ENCODE results near the gene TCAP. TPM values are rescaled to one million over a fixed set of nuclear protein-coding genes. Genes with fewer than 3 reads are reported as not detected.
A peak's percentile ranks its signal among the peaks of the same experiment; 100 is the strongest.

Gene TCAP, protein sequence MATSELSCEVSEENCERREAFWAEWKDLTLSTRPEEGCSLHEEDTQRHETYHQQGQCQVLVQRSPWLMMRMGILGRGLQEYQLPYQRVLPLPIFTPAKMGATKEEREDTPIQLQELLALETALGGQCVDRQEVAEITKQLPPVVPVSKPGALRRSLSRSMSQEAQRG
- 1 to 10 TPM in 1 of 6 donors, under 1 TPM in 5; 0.13 to 2.0 (median 0.30) TPM for total RNA-seq
- polyA plus RNA-seq: 1 to 10 TPM; 1.1 to 3.0 TPM

GRCh38 chr17:39664581-39665561 is at the start of gene TCAP:
TCAP (plus strand) TSS chr17:39665349; CDS start chr17:39665360, 11 bp downstream.
- peaks cover 0 to 5% (median 0%) of the 10 kb centered on the region in 3 donors for H3K4me1 ChIP-seq
- intact Hi-C loops (cut with DNase I): no loop called here
- DNase-seq (peak in 1 of 6 donors; percentile 12), ATAC-seq (no peak), FAIRE-seq (no peak)
- 37 to 41% methylated on average over 15 of the region's 15 CpGs for WGBS, 2 donors
- H3K9me3 ChIP-seq: no peaks in the 10 kb centered on the region
- H3K4me3 ChIP-seq: no peak within 1 kb of the TSS
- H3K27me3 ChIP-seq: no peaks in the 10 kb centered on the region
- peaks cover 0 to 9% (median 0%) of the 10 kb centered on the region in 3 donors for H3K36me3 ChIP-seq
- H3K27ac ChIP-seq: no peak within 1 kb of the TSS
- no peak for TF ChIP-seq CTCF (IDR thresholded peaks at IDR 0.05)

DNA sequence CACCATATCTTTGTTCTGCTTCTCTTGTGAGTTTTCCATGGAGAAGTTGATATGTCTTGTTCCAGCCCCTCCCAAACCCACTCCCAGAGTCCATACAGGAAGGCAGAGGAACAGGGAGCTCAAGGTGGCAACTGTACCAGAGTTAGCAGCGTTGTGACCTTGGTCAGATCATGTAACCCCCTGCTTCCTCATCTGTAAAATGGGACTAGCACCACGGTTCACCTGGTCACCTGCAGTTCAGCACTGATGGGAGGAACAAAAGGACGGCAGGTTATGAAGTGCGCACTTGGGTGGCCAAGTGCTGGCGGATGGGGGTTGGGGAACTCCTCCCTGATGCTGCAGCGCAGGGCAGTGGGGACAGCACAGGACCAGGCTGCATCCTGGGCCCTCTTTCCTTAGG is 49.7 kb upstream of the TCAP start:
- no peak for DNase-seq
- no peak for FAIRE-seq
- ATAC-seq: no peak
- WGBS, 2 donors: 51 to 53% methylated on average over 6 of the region's 6 CpGs
- Histone ChIP-seq H3K27me3 (no peaks in the 10 kb centered on the region), H3K36me3 (no peaks in the 10 kb centered on the region), H3K27ac (no peak overlapping the region), H3K4me3 (no peak overlapping the region), H3K9me3 (no peaks in the 10 kb centered on the region), H3K4me1 (peaks cover 0 to 5% (median 0%) of the 10 kb centered on the region in 3 donors)
- no peak for TF ChIP-seq CTCF (IDR thresholded peaks at IDR 0.05)
- intact Hi-C loops (cut with DNase I): no loop called here

DNA sequence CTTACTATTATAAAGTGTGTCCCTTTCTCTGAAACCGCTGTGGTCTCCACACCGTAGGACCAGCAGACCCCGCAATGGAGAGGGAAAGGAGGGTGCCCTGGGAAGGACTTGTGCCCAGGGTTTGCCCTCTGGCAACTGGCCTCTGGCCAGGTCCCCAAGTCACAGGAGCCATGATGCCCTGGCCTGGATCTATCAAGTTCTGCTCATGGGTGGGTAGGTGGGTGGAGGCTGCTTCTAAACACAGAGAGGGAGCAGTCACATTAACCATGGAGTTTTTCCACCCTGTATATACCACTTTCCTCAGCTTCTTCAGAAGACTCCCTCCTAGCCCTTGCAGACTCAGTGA is 48.1 kb upstream of the TCAP start:
- 88 to 92% methylated on average over 3 of the region's 3 CpGs for WGBS, 2 donors
- Histone ChIP-seq H3K4me1 (peaks cover 0 to 5% (median 0%) of the 10 kb centered on the region in 3 donors), H3K27ac (no peak overlapping the region), H3K4me3 (peak overlapping the region in 1 of 4 donors; percentile 39), H3K27me3 (no peaks in the 10 kb centered on the region), H3K36me3 (no peaks in the 10 kb centered on the region), H3K9me3 (no peaks in the 10 kb centered on the region)
- intact Hi-C loops (cut with DNase I): no loop called here
- TF ChIP-seq CTCF (IDR thresholded peaks at IDR 0.05): no peak
- no peak for ATAC-seq
- no peak for DNase-seq
- no peak for FAIRE-seq

GRCh38 chr17:39617446-39618245 is 47.5 kb upstream of the TCAP start:
- TF ChIP-seq CTCF (IDR thresholded peaks at IDR 0.05): no peak
- FAIRE-seq (no peak), ATAC-seq (peak; percentile 50 to 81 (median 67)), DNase-seq (peak; percentile 75 to 93 (median 84))
- intact Hi-C loops (cut with DNase I): no loop called here
- no peaks in the 10 kb centered on the region for H3K36me3 ChIP-seq
- no peaks in the 10 kb centered on the region for H3K9me3 ChIP-seq
- H3K4me1 ChIP-seq: peaks cover 0 to 8% (median 0%) of the 10 kb centered on the region in 3 donors
- H3K27me3 ChIP-seq: no peaks in the 10 kb centered on the region
- 1 to 2% methylated on average over 43 to 79 of the region's 79 CpGs for WGBS, 2 donors
- peak overlapping the region in 2 of 4 donors; percentile 17 to 52 for H3K27ac ChIP-seq
- peak overlapping the region; percentile 39 to 49 (median 44) for H3K4me3 ChIP-seq
